GM13976 (cell line): ENCODE data around the gene ADGRA1.

Experiments
- DNase-seq: peaks from one replicate; pipeline ENCODE4 v3.0.0; 2012; ENCODE audit warnings: low spot score
- in situ Hi-C: fragments of 300-500 bp; cut with MboI; formaldehyde crosslinking; loops from one replicate; pipeline ENCODE4 v1.12.0; 2022; ENCODE audit warnings: low sequenced_read_pairs, mixed read lengths, inconsistent platforms; ENCODE audit not compliant: unreplicated experiment
- TF ChIP-seq, protein P1 (sequence below): IDR thresholded peaks from 2 replicates; pipeline ENCODE4 v1.5.1; 2012; ENCODE audit warnings: borderline replicate concordance, mild to moderate bottlenecking; ENCODE audit not compliant: insufficient read depth; ENCODE audit errors: extremely low read depth, missing control alignments, control extremely low read depth

The ADGRA1 gene

DNA sequence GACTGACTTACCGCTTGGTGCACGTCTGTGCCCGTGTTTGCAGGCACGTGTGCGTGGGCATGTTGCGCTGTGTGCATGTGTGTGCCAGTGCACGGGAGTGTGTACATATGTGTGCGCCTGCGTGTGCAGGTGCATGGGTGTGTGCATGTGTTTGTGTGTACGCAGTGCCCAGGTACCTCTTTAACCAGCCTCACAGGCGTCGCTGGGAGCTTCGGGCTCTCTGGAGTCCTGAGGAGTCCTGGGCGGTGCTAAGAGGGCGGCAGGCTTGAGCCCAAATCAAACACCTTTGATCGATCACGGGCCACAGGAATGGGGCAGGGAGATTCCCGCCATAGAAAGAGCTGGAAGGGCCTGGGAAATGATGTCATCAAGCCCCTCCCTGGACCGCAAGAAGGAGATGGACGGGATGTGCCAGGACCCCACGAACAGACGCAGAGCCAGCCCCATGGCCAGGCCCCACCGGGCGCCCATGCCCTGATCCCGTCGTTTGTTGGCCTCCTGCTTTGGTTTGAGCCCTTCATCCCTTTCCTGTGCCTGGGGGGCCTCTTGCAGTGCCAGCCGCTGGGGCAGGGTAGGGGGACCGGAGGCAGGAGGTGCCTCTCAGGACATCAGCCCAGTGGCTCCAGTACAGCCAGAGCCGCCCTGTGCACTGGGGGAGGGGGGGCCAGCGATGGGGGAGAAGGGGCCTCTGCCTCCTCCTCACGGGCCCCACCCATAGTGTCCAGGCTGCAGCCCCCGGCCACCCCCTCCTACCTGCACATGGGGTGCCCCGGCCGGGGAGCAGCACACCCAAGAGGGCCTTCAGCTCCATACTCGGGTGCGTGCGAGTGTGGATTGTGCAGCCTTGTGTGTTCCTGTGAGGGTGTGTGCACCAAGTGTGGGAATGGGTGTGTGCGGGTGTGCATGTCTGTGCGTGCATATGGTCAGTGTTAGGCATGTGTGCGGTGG is 78.1 kb downstream of the ADGRA1 start:
- in situ Hi-C loops = no loop called here
- TF ChIP-seq, protein P1, sequence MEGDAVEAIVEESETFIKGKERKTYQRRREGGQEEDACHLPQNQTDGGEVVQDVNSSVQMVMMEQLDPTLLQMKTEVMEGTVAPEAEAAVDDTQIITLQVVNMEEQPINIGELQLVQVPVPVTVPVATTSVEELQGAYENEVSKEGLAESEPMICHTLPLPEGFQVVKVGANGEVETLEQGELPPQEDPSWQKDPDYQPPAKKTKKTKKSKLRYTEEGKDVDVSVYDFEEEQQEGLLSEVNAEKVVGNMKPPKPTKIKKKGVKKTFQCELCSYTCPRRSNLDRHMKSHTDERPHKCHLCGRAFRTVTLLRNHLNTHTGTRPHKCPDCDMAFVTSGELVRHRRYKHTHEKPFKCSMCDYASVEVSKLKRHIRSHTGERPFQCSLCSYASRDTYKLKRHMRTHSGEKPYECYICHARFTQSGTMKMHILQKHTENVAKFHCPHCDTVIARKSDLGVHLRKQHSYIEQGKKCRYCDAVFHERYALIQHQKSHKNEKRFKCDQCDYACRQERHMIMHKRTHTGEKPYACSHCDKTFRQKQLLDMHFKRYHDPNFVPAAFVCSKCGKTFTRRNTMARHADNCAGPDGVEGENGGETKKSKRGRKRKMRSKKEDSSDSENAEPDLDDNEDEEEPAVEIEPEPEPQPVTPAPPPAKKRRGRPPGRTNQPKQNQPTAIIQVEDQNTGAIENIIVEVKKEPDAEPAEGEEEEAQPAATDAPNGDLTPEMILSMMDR = no peak
- DNase-seq = no peak

DNA sequence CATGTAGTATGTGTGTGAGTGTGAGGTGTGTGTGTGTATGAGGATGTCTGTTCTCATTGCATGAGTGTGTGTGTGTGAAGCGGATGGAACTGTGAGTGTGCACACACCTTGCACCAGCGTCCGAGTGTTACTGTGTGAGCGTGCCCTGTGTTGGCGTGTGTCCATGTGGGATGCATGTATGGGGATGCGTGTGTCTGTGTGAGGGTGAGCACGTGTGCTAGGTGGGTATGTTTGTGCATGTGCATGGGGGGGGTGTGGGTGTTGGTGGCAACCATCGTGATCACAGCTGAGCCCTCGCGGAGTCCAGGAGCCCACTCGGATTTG is 78.7 kb downstream of the ADGRA1 start:
- in situ Hi-C loops = no loop called here
- TF ChIP-seq, protein P1 = no peak
- no peak for DNase-seq

DNA sequence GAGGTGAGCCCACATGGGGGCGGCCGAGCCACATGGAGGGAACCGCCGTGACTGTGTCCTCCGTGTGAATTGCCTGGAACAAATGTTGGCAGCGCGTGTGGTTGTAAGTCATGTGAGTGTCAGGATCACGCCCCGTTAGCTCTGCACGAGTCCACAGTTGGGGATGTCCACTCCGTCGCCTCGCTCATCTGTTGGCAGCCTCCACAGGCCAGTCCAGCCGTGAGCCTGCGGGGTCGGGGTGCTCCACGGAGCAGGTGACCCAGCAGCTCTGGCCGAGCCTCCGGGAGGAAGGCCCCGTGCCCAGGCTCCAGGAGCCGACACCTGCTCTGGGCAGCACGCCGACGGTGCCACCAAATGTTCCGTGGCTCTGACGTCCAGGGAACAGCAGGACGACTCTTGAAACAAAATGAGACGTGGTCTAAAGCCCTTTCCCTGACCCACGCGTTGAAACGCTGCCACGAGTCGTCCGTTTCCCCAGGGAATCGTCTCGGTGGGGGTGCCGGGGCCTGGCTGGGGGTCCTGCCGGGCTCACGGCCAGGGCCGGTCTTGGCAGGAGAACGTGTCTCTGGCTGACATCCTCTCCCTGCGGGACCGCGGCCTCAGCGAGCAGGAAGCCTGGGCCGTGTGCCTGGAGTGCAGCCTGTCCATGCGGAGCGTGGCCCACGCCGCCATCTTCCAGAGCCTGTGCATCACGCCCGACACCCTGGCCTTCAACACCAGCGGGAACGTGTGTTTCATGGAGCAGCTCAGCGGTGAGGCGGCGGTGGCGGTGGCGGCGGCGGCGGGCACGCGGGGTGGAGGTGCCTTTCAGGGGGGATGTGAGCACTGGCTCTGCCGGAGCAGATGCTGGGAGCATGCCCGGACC is 79.3 kb downstream of the ADGRA1 start:
- in situ Hi-C loops = no loop called here
- no peak for DNase-seq
- TF ChIP-seq, protein P1 = no peak

DNA sequence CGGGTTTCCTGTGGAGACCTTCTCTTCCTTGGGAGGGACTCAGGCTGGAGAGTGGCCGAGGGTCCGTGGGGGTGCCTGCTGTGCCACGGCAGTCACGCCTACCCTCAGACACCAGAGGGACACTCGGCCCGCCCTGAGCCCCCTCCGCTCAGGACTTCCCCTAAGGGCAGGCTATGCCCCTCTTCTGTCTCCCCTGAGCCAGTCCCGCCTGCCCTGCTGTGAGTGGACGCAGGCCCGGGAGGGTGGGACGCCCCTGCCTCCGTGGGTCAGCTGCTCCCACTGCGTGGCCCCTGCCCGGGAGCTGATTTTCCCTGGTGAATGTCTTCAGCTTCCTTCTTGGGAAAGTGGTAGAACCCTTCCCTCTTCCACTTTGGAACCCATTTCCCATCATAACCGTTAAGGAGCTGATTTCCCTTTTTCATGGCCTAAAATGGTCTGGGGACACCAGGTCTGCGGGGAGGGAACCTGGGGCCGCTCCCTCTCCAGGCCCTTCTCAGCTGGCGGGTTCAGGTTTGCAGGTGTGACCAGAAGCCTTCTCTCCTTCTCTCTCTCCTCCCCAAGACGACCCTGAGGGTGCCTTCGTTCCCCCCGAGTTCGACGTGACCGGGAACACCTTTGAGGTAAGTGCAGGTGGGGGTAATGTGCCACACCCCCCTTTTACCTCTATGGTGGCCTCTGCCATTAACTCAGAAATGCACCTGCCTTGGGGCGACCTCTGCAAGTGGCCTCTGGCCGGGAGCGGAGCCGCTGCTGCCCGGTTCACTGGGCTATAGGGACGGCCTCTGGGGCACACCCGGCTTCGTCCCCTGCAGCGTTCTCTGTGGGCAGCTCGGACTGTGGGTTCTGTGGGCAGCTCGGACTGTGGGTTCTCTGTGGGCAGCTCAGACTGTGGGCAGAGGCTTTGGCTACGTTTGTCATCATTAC is 80.2 kb downstream of the ADGRA1 start:
- in situ Hi-C loops = no loop called here
- TF ChIP-seq, protein P1 = no peak
- DNase-seq = no peak

DNA sequence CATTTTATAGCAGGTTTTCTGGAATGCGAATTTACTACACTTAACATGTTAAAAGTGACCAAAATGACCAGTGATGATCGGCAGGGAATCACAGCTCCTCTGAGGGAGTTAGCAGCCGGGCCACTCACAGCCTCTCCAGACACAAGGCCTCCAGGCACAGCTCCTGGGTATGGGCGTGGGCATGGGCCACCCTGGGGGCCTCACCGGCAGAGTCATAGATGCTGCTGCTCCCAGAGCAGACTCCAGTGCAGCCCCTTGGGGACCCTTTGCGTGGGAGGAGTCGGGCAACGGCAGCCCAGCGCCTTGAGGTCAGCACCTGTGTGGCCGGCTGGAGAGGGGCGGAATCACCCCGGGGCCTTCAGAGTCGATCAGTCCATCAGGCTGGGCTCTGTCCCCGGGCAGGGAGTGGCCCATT is 80.9 kb downstream of the ADGRA1 start:
- in situ Hi-C loops = no loop called here

More for the DNA sequence above, 80.9 kb downstream of the ADGRA1 start:
- DNase-seq = no peak
- TF ChIP-seq, protein P1 = no peak
